ENCODE results near the gene EXD3.
"Not testable (repeated sequence)": the region's sequence is repeated elsewhere in the genome, so short reads cannot be mapped to it uniquely, and the experiment has no call there.

The EXD3 gene

DNA sequence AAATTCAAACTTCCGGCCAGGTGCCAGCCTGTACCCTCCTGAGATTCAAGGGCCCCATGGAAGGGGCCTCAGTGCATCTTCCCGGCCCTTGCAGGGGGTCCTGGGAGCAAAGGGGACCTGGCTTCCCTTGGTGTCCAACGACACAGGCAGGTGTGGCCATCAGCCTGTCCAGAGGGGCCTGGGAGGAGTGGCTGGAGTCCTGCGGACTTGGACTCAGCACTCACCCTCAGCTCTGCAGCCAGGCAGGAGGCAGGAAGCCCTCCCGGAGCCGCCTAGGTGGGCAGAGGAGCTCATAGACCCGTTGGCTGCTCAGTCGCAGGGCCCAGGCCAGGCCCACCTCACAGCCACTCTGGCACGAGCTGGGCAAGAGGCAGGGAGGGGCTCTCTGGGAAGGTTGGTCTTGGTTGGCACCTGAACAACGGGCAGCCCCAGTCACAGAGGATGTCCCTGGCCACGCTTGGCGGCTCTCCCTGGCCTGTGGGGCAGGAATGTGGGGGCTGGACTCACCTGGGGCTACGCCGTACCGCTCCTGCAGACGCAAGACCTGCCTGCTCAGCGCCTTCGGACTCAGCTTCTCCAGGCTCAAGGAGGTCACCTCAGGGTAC, 67.1 kb downstream of the EXD3 start:
- DNase-seq, result no peak

GRCh38 chr9:137354845-137355760, 67.9 kb downstream of the EXD3 start:
- DNase-seq, result no peak

DNA sequence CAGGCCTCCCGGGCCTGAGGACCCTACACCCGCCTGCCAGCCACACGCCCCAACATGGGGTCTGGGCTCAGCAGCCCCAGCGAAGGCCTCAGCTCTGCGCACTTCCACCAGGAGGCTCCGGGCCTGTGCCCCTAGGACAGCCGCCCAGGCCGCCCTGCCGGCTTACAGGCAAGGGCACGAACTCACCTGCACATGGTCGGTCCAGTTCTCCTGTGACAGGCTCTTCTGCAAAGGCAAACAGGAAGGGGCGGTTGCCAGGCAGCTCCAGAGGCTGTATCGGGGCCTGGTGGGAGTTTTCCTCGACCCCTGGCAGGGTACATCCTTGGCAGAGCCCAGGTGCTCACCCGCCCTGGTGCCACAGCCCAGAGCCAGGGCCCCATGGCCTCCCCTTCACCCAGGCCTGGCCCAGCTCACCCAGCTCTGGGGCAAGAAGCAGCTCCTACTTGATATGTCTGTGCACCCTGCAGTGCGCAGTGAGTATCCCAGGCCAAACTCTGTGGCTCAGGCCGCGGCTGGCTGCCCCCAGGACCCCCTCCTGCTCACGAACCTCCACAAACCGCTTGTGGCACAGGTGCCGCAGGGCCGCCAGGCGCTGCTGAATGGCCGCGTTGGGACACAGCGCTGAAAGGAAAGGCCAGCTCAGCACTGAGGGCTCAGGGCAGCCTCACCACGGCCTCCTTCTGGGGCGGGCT, 68.7 kb downstream of the EXD3 start:
- DNase-seq, result no peak

DNA sequence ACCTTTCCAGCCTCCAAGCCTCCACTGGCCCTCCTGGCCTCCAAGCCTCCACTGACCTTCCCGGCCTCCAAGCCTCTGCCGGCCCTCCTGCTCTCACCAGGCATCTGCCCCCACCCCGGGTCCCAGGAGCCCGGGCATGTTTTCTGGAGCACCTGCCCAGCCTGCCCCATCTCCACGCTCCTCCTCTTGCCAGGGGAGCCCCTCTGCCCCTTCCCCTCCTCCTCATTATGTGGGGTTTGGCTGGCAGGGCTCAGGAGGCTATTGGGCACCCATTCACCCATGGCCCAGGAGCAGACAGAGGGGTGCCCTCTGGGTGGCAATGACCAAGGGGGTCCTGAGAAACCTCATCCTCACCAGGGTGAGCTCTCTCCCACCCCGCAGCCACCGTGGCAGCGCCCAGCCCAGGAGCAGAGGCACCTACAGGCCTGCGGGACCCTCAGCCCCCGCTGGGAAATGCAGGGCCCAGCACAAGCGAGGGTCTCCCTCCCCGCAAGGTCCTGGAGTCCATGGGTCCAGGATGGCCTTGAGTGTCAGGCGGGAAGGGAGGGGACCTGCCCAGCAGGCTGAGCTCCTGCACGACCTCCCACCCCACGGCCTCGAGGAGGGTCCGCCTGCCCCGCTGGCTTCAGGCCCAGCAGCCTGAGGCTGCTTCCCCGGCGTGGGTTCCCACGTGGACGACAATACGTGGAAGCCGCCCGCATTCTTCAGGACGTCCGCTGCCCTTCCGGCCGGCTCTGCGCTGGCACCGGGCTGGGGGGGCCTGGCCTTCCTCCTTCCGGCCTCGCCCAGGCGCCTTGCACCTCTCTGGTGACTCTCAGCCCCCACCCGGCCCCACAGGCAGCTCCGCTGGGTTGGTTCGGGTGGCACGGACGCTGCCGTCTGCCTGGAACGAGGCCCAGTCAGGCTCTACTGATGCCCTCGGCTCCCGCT, 69.5 kb downstream of the EXD3 start:
- DNase-seq, result no peak

GRCh38 chr9:137352511-137353222, 70.3 kb downstream of the EXD3 start:
- DNase-seq, result no peak

DNA sequence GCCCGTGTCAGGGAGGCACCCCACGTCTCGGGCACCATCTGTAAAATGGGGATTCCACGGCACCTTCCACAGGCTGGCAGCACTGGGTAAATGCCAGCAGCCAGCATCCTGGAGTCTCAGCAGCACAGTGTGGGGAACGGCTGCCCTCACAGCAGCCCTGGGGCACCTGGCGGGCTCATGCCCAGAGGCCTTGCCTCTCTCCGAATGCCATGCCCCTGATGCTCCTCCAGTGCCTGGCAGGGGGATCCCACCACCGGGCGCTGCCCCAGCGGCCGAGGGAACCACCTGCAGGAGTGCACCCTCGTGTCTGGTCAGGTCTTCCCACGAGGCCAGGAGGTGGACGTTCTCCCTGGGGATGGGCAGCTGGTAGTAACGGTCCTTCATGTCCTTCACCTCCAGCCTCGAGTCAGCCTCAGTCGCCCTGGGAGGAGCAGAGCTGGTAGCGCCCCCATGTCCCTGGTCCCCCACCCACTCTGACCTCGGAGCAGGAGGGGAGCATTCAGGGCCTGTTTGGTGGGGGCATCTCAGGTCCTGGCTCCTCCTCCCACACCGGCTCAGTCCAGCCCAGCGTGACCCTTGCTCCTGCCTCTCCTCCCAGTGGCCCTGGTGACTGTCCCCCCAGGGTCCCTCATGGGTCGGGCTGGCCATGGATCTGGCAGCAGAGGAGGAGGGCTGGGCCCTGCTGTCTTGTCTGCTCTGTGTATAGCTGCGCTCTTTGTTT, 71.0 kb downstream of the EXD3 start:
- DNase-seq, result no peak

DNA sequence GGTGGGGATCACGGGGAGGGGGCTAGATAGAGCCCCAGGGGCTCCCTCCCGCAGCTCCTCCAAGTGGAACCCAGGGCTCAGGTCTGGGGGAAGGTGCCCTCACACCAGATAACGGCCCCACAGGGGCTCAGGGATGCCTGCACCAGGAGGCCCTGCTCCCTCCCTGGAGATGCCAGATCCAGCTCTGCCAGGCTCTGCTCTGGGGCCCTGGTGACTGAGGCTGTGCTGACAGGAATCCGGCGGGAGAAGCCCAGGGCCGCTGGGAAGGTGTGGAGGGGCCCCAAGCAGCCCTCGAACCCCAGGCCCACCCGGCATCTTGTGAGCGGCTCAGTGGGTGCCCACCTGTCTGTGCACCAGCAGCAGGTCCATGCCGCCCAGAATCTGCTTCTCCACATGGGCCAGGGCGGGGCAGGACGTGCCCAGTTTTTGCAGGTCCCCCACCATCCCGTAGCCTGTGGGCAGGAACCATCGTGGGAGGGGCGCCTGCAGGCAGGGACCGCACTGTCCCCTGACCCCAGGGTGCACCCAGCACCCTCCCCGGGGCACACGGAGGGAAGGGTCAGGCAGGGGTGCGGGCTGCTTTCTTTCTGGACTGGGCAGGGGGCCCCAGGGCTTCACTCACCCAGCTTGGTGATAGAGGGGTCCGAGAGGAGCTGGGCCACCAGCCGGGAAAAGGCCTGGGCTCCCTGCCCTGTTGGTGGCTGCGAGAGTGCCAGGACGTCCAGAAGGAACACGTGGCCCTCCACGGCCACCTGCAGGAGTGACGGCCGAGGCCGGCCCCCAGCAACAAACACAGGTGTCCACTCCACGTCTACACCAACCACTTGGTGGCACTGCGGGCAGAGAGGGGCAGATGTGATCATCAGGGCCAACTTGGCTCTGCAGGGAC, 72.0 kb downstream of the EXD3 start:
- DNase-seq, result no peak

DNA sequence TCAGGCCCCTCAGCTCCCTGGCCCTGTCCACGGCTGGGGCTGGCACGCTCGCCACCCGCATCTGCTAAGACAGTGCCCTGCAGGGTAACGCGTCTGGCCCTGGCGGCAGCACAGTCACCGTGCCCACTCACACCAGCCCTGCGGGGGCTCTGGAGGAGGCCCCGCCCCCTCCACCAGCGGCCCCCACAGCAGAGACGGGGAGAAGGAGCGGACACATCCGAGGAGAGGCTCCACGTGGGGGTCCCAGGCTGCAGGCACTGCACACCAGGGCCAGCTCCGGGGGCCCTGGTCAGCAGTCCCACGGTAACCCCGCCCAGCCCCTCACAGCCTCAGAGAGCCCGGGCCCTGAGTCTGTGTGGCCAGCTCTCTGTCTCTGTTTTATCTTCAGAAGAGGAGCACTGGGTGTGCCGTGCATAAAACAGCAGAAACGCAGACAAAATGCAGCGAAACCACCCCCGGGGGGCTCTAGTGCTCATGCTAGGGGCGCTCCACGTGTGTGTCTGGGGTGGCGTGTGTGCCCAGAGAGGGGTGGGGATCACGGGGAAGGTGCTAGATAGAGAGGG, 73.4 kb downstream of the EXD3 start:
- DNase-seq, result no peak

GRCh38 chr9:137348769-137349470, 74.0 kb downstream of the EXD3 start:
- no peak for DNase-seq

GRCh38 chr9:137347928-137348327, 75.0 kb downstream of the EXD3 start:
- no peak for DNase-seq

- DNase-seq, result no peak
These were observed 80.5 kb downstream of the EXD3 start for GRCh38 chr9:137342482-137342881.

- DNase-seq, result no peak
These were observed 81.7 kb downstream of the EXD3 start for GRCh38 chr9:137341227-137341626.

DNA sequence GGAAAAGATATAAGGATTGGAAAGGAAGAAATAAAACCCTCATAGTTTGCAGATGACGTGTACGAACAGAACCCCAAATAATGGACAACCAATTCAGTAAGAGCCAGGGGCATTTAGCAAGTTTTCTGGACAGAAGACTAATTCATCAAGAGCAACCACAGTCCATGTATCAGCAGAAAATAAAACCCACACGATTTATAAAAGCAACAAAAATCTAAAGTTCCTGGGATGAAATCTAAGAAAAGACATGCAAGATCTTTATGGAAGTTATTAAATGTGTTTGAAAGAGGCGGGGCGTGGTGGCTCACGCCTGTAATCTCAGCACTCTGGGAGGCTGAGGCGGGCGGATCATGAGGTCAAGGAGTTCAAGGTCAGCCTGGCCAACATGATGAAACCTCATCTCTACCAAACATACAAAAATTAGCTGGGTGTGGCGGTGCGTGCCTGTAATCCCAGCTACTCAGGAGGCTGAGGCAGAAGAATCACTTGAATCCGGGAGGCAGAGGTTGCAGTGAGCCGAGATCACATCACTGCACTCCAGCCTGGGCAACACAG, 83.0 kb downstream of the EXD3 start:
- DNase-seq, result not testable (repeated sequence)

GRCh38 chr9:137339045-137339907, 83.7 kb downstream of the EXD3 start:
- no peak for DNase-seq

DNA sequence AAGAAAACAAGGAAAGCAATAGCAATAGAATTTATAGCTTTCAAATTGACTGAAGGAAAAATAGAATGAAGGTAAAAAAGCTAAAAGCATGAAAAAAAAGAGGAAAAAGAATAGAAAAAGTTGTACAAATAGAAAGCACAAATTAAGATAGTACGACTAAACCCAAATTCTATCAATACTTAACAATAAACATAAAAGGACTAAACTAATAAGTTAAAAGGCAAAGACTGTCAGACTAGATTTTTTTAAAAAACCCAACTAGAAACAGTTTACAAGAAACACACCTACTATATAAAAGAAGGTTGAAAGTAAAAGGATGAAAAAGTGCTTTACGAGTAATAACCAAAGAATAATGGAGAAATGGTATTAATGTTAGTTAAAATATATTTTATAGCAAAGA, 86.2 kb downstream of the EXD3 start:
- no peak for DNase-seq

- DNase-seq, result no peak
These were observed 89.8 kb downstream of the EXD3 start for GRCh38 chr9:137333016-137333671.

- DNase-seq, result no peak
These were observed 91.0 kb downstream of the EXD3 start for GRCh38 chr9:137331929-137332328.
